VCaP (cell line): ENCODE results near the gene FAM53B.

ENCODE experiments used
- H3K27ac ChIP-seq: fragments of 450-650 bp; 2 replicates; pipeline ENCODE4 v1.5.1; 2017
- CTCF ChIP-seq: fragments of 450-650 bp; conservative IDR thresholded peaks from 2 replicates; pipeline ENCODE4 v1.5.1; 2017; ENCODE audit warnings: mild to moderate bottlenecking, moderate library complexity

The FAM53B gene

GRCh38 chr10:124730790-124731189, 13.4 kb downstream of the FAM53B start:
- TF ChIP-seq CTCF, result no peak
- peak overlapping the region; percentile 96 for H3K27ac ChIP-seq

GRCh38 chr10:124728830-124729661, 15.1 kb downstream of the FAM53B start:
- H3K27ac ChIP-seq, result peak overlapping the region; percentile 96
- no peak for TF ChIP-seq CTCF

GRCh38 chr10:124728071-124728829, 15.9 kb downstream of the FAM53B start:
- TF ChIP-seq CTCF, result no peak

GRCh38 chr10:124727361-124727960, 16.7 kb downstream of the FAM53B start:
- no peak for TF ChIP-seq CTCF
- H3K27ac ChIP-seq, result peak overlapping the region; percentile 96

More at GRCh38 chr10:124728071-124728829, 15.9 kb downstream of the FAM53B start:
- peak overlapping the region; percentile 96 for H3K27ac ChIP-seq

GRCh38 chr10:124725791-124726190, 18.4 kb downstream of the FAM53B start:
- no peak for TF ChIP-seq CTCF
- H3K27ac ChIP-seq, result peak overlapping the region; percentile 96

- TF ChIP-seq CTCF, result no peak
- H3K27ac ChIP-seq, result peak overlapping the region; percentile 96
Observed at GRCh38 chr10:124725171-124725631, 19.0 kb downstream of the FAM53B start.
